HepG2 (cell line): ENCODE data around the gene CUEDC2. TPM values are rescaled to one million over a fixed set of nuclear protein-coding genes. Genes with fewer than 3 reads are reported as not detected.

Experiments
- ISL2 ChIP-seq: sonication (generic); formaldehyde crosslinking; IDR thresholded peaks from 2 replicates; pipeline ENCODE4 v1.5.0; 2020; ENCODE audit warnings: missing genetic modification reagents
- ZBTB3 ChIP-seq: sonication (generic); formaldehyde crosslinking; IDR thresholded peaks from 2 replicates; pipeline ENCODE4 v1.4.0; 2020; ENCODE audit warnings: low read depth, mild to moderate bottlenecking, moderate library complexity, missing genetic modification reagents, borderline replicate concordance
- ZNF235 ChIP-seq: sonication (generic); formaldehyde crosslinking; IDR thresholded peaks from 2 replicates; pipeline ENCODE4 v1.8.1; 2023; ENCODE audit warnings: mild to moderate bottlenecking, missing genetic modification reagents, borderline replicate concordance
- ZNF251 ChIP-seq: sonication (generic); formaldehyde crosslinking; IDR thresholded peaks from 2 replicates; pipeline ENCODE4 v1.9.0; 2021; ENCODE audit warnings: mild to moderate bottlenecking, missing genetic modification reagents
- ZNF543 ChIP-seq: sonication (generic); formaldehyde crosslinking; IDR thresholded peaks from 2 replicates; pipeline ENCODE4 v1.4.0; 2020; ENCODE audit warnings: mild to moderate bottlenecking, missing genetic modification reagents
- ZSCAN29 ChIP-seq: sonication (generic); formaldehyde crosslinking; conservative IDR thresholded peaks from 2 replicates; pipeline ENCODE4 v1.4.0; 2020; ENCODE audit warnings: mild to moderate bottlenecking, missing genetic modification reagents
- polyA plus RNA-seq, 8 experiments: library from polyadenylated mRNA; depleted of rRNA in 3 of 8; stranded (reverse) in 7 of 8; unstranded in 1 of 8; fragments of >200 nt; fragmentation: Illumina TruSeq in 4 of 8; extraction: Trizol in 4 of 8; gene quantifications; 2 replicates each; pipeline versions ENCODE4 v1.2.1 to v1.2.3, GENCODE V29; 2011 to 2016; ENCODE audit warnings: low read depth in 4 of 8, missing spikeins in 1 of 8, mixed read lengths in 1 of 8; ENCODE audit not compliant: insufficient read depth in 1 of 8
- total RNA-seq, 5 experiments: library from RNA; depleted of rRNA; stranded (reverse); fragments of >200 nt; fragmentation: Illumina TruSeq; extraction: Trizol; gene quantifications; 2 replicates each; pipeline ENCODE4 v1.2.3, GENCODE V29; 2016; ENCODE audit warnings: low read depth in 1 of 5
- TF ChIP-seq, protein P1 (sequence below): sonication (generic); formaldehyde crosslinking; IDR thresholded peaks from 2 replicates; pipeline ENCODE4 v1.5.0; 2020; ENCODE audit warnings: mild to moderate bottlenecking, missing genetic modification reagents
- TF ChIP-seq, protein P2 (sequence below): sonication (generic); formaldehyde crosslinking; IDR thresholded peaks from 2 replicates; pipeline ENCODE4 v1.4.0; 2020; ENCODE audit warnings: low read depth, missing genetic modification reagents
- TF ChIP-seq, protein P3 (sequence below): sonication (generic); formaldehyde crosslinking; IDR thresholded peaks from 2 replicates; pipeline ENCODE4 v1.4.0; 2020; ENCODE audit warnings: mild to moderate bottlenecking, missing genetic modification reagents
- TF ChIP-seq, protein P4 (sequence below): sonication (generic); formaldehyde crosslinking; IDR thresholded peaks from 2 replicates; pipeline ENCODE4; 2020; ENCODE audit warnings: missing genetic modification reagents, mild to moderate bottlenecking, borderline replicate concordance
- TF ChIP-seq, protein P5 (sequence below): sonication (generic); formaldehyde crosslinking; IDR thresholded peaks from 2 replicates; pipeline ENCODE4 v1.4.0; 2020; ENCODE audit warnings: missing genetic modification reagents, borderline replicate concordance

The CUEDC2 gene
- total and polyA plus RNA-seq, 2 of the 13 experiments (the other 11 are each of a cell fraction or from before 2014, with no cell fraction given): 13.1 to 18.4 TPM

DNA sequence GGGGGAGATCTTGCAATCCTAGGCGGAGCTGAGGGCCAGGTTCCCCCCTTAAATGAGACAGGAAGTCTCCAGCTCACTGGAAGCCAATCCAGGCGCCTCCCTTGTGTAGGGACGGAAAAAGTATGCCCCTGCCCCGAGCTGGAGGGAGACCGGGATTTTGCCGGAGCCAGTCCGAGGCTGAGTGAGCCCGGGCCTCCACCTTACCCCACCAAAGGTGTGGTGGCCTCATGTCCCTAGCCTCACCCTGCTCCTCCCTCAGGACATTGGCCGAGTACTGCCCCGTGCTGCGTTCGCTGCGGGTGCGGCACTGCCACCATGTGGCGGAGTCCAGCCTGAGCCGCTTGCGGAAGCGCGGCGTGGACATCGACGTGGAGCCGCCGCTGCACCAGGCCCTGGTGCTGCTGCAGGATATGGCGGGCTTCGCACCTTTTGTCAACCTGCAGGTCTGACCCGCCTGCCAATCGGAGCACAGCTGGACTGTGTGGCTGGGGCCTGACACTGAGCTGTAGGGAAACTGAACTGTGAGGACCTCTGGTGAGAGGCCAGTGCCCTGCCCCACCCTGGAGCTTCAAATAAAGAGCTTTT, 9.7 kb downstream of the CUEDC2 start (continued):
- TF ChIP-seq, protein P1, sequence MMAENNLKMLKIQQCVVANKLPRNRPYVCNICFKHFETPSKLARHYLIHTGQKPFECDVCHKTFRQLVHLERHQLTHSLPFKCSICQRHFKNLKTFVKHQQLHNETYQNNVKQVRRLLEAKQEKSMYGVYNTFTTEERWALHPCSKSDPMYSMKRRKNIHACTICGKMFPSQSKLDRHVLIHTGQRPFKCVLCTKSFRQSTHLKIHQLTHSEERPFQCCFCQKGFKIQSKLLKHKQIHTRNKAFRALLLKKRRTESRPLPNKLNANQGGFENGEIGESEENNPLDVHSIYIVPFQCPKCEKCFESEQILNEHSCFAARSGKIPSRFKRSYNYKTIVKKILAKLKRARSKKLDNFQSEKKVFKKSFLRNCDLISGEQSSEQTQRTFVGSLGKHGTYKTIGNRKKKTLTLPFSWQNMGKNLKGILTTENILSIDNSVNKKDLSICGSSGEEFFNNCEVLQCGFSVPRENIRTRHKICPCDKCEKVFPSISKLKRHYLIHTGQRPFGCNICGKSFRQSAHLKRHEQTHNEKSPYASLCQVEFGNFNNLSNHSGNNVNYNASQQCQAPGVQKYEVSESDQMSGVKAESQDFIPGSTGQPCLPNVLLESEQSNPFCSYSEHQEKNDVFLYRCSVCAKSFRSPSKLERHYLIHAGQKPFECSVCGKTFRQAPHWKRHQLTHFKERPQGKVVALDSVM (CRISPR knock-in tag): peak; percentile 79; the same call in 1 of the 2 replicates
- TF ChIP-seq ZNF543 (CRISPR knock-in tag): peak; percentile 84; the same call in 1 of the 2 replicates
- TF ChIP-seq ZSCAN29 (CRISPR knock-in tag): 0 out of 2 replicates have a peak, but pooled peaks have one; percentile 49
- TF ChIP-seq, protein P2, sequence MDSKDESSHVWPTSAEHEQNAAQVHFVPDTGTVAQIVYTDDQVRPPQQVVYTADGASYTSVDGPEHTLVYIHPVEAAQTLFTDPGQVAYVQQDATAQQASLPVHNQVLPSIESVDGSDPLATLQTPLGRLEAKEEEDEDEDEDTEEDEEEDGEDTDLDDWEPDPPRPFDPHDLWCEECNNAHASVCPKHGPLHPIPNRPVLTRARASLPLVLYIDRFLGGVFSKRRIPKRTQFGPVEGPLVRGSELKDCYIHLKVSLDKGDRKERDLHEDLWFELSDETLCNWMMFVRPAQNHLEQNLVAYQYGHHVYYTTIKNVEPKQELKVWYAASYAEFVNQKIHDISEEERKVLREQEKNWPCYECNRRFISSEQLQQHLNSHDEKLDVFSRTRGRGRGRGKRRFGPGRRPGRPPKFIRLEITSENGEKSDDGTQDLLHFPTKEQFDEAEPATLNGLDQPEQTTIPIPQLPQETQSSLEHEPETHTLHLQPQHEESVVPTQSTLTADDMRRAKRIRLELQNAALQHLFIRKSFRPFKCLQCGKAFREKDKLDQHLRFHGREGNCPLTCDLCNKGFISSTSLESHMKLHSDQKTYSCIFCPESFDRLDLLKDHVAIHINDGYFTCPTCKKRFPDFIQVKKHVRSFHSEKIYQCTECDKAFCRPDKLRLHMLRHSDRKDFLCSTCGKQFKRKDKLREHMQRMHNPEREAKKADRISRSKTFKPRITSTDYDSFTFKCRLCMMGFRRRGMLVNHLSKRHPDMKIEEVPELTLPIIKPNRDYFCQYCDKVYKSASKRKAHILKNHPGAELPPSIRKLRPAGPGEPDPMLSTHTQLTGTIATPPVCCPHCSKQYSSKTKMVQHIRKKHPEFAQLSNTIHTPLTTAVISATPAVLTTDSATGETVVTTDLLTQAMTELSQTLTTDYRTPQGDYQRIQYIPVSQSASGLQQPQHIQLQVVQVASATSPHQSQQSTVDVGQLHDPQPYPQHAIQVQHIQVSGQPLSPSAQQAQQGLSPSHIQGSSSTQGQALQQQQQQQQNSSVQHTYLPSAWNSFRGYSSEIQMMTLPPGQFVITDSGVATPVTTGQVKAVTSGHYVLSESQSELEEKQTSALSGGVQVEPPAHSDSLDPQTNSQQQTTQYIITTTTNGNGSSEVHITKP (CRISPR knock-in tag): peak; percentile 78
- TF ChIP-seq ZNF251 (CRISPR knock-in tag): peak; percentile 96; the same call in 1 of the 2 replicates
- peak; percentile 65 for TF ChIP-seq ISL2 (CRISPR knock-in tag)
- TF ChIP-seq, protein P3, sequence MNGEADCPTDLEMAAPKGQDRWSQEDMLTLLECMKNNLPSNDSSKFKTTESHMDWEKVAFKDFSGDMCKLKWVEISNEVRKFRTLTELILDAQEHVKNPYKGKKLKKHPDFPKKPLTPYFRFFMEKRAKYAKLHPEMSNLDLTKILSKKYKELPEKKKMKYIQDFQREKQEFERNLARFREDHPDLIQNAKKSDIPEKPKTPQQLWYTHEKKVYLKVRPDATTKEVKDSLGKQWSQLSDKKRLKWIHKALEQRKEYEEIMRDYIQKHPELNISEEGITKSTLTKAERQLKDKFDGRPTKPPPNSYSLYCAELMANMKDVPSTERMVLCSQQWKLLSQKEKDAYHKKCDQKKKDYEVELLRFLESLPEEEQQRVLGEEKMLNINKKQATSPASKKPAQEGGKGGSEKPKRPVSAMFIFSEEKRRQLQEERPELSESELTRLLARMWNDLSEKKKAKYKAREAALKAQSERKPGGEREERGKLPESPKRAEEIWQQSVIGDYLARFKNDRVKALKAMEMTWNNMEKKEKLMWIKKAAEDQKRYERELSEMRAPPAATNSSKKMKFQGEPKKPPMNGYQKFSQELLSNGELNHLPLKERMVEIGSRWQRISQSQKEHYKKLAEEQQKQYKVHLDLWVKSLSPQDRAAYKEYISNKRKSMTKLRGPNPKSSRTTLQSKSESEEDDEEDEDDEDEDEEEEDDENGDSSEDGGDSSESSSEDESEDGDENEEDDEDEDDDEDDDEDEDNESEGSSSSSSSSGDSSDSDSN (CRISPR knock-in tag): peak; percentile 81
- TF ChIP-seq, protein P4, sequence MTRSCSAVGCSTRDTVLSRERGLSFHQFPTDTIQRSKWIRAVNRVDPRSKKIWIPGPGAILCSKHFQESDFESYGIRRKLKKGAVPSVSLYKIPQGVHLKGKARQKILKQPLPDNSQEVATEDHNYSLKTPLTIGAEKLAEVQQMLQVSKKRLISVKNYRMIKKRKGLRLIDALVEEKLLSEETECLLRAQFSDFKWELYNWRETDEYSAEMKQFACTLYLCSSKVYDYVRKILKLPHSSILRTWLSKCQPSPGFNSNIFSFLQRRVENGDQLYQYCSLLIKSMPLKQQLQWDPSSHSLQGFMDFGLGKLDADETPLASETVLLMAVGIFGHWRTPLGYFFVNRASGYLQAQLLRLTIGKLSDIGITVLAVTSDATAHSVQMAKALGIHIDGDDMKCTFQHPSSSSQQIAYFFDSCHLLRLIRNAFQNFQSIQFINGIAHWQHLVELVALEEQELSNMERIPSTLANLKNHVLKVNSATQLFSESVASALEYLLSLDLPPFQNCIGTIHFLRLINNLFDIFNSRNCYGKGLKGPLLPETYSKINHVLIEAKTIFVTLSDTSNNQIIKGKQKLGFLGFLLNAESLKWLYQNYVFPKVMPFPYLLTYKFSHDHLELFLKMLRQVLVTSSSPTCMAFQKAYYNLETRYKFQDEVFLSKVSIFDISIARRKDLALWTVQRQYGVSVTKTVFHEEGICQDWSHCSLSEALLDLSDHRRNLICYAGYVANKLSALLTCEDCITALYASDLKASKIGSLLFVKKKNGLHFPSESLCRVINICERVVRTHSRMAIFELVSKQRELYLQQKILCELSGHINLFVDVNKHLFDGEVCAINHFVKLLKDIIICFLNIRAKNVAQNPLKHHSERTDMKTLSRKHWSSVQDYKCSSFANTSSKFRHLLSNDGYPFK: 0 out of 2 replicates have a peak, but pooled peaks have one; percentile 22
- TF ChIP-seq, protein P5, sequence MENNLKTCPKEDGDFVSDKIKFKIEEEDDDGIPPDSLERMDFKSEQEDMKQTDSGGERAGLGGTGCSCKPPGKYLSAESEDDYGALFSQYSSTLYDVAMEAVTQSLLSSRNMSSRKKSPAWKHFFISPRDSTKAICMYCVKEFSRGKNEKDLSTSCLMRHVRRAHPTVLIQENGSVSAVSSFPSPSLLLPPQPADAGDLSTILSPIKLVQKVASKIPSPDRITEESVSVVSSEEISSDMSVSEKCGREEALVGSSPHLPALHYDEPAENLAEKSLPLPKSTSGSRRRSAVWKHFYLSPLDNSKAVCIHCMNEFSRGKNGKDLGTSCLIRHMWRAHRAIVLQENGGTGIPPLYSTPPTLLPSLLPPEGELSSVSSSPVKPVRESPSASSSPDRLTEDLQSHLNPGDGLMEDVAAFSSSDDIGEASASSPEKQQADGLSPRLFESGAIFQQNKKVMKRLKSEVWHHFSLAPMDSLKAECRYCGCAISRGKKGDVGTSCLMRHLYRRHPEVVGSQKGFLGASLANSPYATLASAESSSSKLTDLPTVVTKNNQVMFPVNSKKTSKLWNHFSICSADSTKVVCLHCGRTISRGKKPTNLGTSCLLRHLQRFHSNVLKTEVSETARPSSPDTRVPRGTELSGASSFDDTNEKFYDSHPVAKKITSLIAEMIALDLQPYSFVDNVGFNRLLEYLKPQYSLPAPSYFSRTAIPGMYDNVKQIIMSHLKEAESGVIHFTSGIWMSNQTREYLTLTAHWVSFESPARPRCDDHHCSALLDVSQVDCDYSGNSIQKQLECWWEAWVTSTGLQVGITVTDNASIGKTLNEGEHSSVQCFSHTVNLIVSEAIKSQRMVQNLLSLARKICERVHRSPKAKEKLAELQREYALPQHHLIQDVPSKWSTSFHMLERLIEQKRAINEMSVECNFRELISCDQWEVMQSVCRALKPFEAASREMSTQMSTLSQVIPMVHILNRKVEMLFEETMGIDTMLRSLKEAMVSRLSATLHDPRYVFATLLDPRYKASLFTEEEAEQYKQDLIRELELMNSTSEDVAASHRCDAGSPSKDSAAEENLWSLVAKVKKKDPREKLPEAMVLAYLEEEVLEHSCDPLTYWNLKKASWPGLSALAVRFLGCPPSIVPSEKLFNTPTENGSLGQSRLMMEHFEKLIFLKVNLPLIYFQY (CRISPR knock-in tag): 0 out of 2 replicates have a peak, but pooled peaks have one; percentile 44
- TF ChIP-seq ZNF235 (CRISPR knock-in tag): no peak; the same call in 1 of the 2 replicates
- no peak for TF ChIP-seq ZBTB3 (CRISPR knock-in tag)
